Measurements from ENCODE around the gene TK1. TPM values are rescaled to one million over a fixed set of nuclear protein-coding genes. Genes with fewer than 3 reads are reported as not detected.
"Not testable (repeated sequence)": the region's sequence is repeated elsewhere in the genome, so short reads cannot be mapped to it uniquely, and the experiment has no call there.

TK1 gene, protein sequence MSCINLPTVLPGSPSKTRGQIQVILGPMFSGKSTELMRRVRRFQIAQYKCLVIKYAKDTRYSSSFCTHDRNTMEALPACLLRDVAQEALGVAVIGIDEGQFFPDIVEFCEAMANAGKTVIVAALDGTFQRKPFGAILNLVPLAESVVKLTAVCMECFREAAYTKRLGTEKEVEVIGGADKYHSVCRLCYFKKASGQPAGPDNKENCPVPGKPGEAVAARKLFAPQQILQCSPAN
- total RNA-seq, result 100 to 1,000 TPM; 144 to 150 TPM

DNA sequence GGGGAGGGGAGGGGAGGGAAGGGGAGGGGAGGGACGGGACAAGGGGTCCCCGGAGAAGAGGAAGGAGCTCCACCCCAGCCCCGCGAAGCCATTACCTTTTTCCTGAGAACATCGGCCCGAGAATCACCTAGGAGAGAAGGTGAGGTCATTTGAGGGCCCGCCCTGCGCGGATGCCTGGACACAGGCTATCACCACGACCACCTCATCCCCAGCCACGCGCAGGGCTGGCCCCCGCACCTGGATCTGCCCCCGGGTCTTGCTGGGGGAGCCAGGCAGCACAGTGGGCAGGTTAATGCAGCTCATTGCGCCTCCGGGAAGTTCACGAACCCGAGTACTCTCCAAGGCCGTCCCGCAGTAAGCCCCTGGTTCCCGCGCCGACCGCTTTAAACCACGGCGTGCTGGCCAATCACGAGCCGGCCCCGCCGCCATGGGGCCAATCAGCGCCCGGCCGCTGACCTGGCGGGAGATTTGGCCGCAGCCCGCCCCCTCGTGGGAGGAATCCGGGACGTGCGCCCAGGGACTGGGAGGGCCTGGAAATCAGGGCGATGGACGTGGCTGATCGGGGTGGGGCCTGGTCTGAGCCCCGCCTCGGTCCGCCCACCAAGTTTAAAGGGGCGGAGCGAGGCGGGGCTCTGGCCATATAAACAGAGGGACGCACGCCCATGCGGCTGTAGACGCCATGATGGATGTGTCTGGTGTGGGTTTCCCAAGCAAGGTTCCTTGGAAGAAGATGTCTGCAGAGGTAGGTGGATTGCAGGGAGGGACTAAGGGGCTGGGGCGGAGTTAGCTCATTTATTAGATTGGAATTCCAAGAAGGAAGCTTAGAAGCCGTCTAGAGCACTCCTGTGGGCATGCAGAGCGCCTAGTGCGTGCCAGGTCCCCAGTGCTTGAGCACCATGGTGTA is at the start of gene TK1, which contains the start of gene AFMID:
TK1 (minus strand) TSS at position 361 of the 904 bp plus-strand sequence; CDS start at position 303, 58 bp downstream.
AFMID (plus strand) TSS at position 671 of the 904 bp plus-strand sequence; CDS start at position 680, 9 bp downstream.
- peak within 1 kb of the TSS; percentile 81 for H3K27ac Mint-ChIP-seq
- peaks cover 39% of the 10 kb centered on the region for H3K36me3 Mint-ChIP-seq
- no peaks in the 10 kb centered on the region for H3K27me3 Mint-ChIP-seq
- peaks cover 13% of the 10 kb centered on the region for H3K4me1 Mint-ChIP-seq
- peak; percentile 98 for DNase-seq
- H3K9me3 Mint-ChIP-seq, result no peaks in the 10 kb centered on the region
- peak within 1 kb of the TSS; percentile 88 for H3K4me3 Mint-ChIP-seq

DNA sequence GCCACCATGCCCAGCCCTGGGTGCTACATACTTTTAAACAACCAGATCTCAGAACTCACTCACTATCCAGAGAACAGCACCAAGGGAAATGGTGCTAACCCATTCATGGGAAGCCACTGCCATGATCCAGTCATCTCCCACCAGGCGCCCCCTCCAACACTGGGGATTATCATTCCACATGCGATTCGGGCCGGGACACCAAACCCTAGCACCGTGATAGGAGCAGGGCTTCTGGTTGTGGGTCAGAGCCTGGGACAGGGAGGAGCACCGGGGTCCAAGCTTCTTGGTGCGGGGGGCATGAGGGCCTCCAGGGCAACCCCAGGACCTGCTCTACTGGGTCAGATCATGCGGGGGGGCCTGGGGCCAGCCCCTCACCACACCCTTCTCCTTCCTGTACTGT is 49.0 kb upstream of the TK1 start:
- Mint-ChIP-seq H3K27me3 (peaks cover 25% of the 10 kb centered on the region), H3K36me3 (no peaks in the 10 kb centered on the region), H3K27ac (no peak overlapping the region), H3K4me3 (no peak overlapping the region), H3K9me3 (no peaks in the 10 kb centered on the region), H3K4me1 (peaks cover 7% of the 10 kb centered on the region)
- no peak for DNase-seq

DNA sequence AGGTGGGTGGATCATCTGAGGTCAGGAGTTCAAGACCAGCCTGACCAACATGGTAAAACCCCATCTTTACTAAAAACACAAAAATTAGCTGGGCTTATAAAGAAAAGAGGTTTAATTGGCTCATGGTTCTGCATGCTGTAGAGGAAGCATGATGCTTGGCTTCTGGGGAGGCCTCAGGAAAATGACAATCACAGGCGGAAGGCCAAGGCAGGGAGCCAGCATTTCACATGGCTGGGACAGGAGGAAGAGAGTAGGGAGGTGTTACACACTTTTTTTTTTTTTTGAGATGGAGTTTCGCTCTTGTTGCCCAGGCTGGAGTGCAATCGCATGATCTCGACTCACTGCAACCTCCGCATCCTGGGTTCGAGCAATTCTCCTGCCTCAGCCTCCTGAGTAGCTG is 48.2 kb upstream of the TK1 start:
- not testable (repeated sequence) for H3K4me3 Mint-ChIP-seq, H3K4me1 Mint-ChIP-seq, H3K36me3 Mint-ChIP-seq, H3K27ac Mint-ChIP-seq, DNase-seq, H3K9me3 Mint-ChIP-seq
- H3K27me3 Mint-ChIP-seq, result peaks cover 34% of the 10 kb centered on the region

DNA sequence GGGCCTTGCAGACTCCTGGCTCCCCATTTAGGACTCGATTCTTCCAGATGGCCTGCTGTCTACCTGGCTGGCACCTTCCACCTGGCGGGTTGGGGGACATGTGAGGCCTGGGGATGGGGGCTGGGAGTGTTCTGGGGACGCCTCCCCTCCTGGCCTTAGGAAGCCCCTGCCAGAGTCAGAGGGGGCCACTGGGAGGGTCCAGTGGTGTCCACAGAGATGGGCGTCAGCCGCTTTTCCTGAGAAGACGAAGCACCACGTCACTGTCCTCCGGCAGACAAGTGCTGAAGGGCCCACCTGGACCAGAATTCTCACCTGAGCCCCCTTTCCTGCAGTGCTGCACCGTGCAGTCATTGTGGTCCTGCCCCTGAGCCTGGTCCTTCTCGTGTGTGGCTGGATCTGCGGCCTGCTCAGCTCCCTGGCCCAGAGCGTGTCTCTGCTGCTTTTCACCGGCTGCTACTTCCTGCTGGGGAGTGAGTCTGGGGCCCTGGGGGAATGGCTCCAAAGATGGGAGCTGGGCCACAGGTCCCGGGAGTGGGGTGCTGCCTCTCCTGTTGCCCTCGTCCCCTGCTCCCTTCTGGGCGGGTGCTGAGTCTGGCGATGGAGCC is 47.5 kb upstream of the TK1 start:
- H3K27me3 Mint-ChIP-seq, result peaks cover 38% of the 10 kb centered on the region
- H3K36me3 Mint-ChIP-seq, result no peaks in the 10 kb centered on the region
- DNase-seq, result no peak
- no peaks in the 10 kb centered on the region for H3K9me3 Mint-ChIP-seq
- peaks cover 7% of the 10 kb centered on the region for H3K4me1 Mint-ChIP-seq
- H3K27ac Mint-ChIP-seq, result no peak overlapping the region
- H3K4me3 Mint-ChIP-seq, result no peak overlapping the region

DNA sequence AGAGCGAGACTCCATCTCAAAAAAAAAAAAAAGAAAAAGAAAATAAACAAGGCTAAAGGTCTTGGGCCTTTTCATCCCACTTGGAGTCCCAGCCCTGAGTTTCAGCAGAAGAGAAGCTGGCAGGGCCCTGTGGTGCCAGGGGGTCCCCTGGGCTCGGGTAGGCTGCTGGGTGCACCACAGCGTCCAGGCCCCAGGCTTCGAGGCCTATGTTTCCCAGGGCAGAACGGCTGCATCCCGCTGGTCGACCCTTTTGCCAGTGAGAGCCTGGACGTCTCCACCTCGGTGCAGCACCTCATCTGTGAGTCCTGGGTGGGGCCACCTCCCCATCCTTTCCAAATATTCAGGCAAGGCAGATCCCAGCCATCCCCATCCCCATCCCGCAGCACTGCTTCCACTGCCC is 46.8 kb upstream of the TK1 start:
- Mint-ChIP-seq H3K9me3 (no peaks in the 10 kb centered on the region), H3K27ac (no peak overlapping the region), H3K4me1 (peaks cover 7% of the 10 kb centered on the region), H3K4me3 (no peak overlapping the region), H3K36me3 (no peaks in the 10 kb centered on the region), H3K27me3 (peaks cover 45% of the 10 kb centered on the region)
- no peak for DNase-seq

DNA sequence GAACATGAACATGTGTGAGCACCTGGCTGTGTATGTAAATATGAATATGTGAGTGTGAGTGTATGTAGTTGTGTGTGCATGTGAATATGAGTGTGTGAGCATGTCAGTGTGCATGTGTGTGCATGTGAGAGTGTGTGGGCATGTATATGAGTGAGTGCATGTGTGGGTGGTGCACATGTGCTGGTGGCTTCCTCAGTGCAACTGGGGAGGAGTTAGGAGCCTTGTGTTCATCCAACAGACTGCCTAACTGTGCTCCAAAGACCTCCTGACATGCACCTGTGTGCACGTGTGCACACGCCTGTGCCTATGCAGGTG is 46.0 kb upstream of the TK1 start:
- H3K27me3 Mint-ChIP-seq, result peaks cover 53% of the 10 kb centered on the region
- H3K9me3 Mint-ChIP-seq, result no peaks in the 10 kb centered on the region
- DNase-seq, result no peak
- H3K4me1 Mint-ChIP-seq, result peaks cover 7% of the 10 kb centered on the region
- H3K36me3 Mint-ChIP-seq, result no peaks in the 10 kb centered on the region
- no peak overlapping the region for H3K4me3 Mint-ChIP-seq
- no peak overlapping the region for H3K27ac Mint-ChIP-seq

DNA sequence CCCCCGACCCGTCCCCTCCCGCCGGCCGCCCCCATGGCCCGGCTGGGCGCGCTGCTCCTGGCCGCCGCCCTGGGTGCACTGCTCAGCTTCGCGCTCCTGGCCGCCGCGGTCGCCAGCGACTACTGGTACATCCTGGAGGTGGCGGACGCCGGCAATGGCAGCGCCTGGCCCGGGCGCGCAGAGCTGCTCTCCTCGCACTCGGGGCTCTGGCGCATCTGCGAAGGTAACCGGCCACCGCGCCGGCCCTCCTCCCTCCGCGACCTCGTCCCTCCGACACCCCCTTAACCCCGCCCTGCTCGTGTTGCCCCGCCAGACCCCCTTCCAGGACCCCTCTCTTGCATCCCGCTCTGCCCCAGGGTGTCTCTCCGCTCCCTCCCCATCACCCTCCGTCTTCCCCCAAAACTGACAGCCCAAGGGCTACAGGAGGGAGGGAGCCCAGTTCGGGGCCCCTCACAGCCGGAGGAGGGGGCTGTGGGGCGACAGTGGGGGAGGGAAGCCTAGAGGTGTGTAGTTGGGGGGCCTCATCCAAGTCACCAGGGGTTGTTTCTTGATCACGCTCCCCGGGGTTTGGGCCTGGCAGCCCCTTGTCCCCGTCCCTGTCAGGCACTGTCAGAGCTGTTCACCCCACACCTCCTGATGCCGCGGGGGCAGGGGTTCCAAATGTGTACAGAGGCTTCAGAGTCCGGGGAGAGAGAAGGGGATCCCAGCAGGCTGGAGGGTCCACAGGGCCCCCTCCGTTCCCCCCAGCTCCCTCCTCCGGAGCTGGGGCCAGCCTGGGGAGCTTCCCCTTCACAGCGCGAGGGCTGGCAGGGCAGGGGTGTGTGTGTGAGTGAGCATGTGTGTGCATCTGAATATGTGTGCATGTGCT is 45.4 kb upstream of the TK1 start:
- Mint-ChIP-seq H3K36me3 (no peaks in the 10 kb centered on the region), H3K4me3 (no peak overlapping the region), H3K4me1 (peaks cover 7% of the 10 kb centered on the region), H3K27me3 (peaks cover 57% of the 10 kb centered on the region), H3K27ac (no peak overlapping the region), H3K9me3 (no peaks in the 10 kb centered on the region)
- DNase-seq, result peak; percentile 46

DNA sequence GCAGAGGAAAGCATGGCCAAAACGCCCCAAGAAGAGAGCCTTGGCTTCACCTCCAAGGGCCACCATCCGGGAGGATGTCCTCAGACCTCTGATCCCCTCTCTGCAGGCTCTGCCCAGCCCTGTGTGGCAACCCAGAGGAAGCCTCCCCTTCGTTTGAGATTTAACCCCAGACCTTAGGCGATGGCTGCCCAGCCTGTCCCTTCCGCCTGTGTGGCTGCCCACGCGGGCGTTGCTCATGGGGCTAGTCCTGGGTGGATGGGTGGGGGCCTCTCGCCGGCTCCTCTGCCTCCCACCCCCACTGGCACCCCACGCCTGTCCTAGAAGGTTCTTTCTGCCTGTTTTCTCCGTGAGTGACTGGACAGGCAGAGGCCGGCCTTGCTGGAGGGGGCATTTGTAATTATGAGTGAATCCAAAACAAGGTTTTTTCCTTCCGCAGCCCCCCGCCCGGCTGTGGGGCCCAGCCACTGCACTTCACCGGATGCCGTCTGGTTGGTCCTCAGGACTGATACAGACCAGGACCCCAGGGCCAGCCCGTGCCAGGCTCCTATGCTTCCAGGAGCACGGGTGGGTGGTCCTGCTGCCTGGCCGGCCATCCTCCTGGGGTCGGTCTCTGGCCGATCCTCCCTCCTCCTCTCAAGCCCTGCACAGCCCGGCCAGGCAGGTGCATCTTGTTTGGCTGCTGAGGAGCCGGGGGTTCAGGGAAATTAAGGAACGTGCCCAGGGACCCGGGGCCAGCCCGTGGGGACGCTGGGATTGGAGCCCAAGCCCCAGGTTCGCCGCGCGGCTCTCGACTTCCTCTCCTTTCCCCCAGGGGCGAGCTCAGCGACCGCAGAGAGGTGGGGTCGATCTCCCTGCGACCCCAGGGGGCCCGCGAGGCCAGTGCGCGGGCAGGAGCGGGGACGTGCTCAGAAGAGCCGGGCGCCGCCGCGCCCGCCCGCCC is 44.4 kb upstream of the TK1 start, which contains the start of gene TMEM235:
TMEM235 (plus strand) TSS at position 636 of the 940 bp plus-strand sequence. CDS start 393 bp downstream, outside the sequence.
- Mint-ChIP-seq H3K27ac (no peak within 1 kb of the TSS), H3K4me1 (peaks cover 14% of the 10 kb centered on the region), H3K27me3 (peaks cover 61% of the 10 kb centered on the region), H3K4me3 (no peak within 1 kb of the TSS), H3K9me3 (no peaks in the 10 kb centered on the region), H3K36me3 (no peaks in the 10 kb centered on the region)
- DNase-seq, result no peak

DNA sequence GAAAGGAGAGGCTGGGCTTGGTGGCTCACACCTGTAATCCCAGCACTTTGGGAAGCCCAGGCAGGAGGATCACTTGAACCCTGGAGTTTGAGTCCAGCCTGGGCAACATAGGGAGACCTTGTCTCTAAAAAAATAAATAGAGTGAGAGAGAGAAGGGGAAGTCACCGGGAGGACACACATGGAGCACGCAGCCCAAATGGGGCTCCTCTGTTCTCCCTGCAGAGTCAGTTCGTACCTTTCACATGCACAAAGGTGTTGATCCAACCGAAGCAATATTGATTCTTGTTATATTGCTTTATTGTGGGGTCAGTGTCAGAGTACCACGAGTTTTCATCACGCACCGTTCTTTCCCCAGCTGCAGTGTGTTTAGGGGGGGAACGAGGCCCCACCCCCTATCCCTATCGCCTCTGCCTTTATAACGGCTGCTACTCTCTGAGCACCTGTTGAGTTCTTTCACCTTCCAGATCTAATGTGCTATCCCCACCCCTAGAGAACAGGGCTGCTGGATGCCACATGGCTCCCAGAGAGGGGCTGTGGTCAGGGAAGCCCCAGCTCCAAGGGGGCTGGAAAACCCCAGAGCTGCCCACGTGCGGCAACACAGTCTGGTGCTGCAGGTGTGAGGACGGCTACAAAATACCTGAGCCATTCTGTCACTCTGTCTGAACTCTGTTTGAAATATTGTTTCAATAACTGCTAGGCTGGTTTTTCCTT is 43.6 kb upstream of the TK1 start:
- Mint-ChIP-seq H3K4me1 (peaks cover 14% of the 10 kb centered on the region), H3K4me3 (no peak overlapping the region), H3K36me3 (no peaks in the 10 kb centered on the region), H3K27me3 (peaks cover 61% of the 10 kb centered on the region), H3K27ac (no peak overlapping the region), H3K9me3 (no peaks in the 10 kb centered on the region)
- DNase-seq, result no peak

DNA sequence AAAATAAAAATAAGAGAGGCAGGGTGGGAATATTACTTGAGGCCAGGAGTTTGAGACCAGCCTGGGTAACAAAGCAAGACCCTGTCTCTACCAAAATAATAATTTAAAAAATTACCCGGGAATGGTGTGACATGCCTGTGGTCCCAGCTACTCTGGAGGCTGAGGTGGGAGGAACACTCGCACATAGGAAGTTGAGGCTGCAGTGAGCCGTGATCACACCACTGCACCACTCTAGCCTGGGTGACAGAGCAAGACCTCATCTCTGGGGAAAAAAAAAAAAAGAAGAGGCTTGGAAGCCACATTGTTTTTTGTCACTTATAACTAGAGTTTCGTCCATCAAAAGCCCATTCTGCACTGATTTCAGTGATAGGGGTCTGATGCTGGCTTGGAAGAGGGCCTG is 41.3 kb upstream of the TK1 start:
- Mint-ChIP-seq H3K27ac (no peak overlapping the region), H3K4me1 (peaks cover 14% of the 10 kb centered on the region), H3K27me3 (peaks cover 57% of the 10 kb centered on the region), H3K9me3 (no peaks in the 10 kb centered on the region), H3K36me3 (peaks cover 9% of the 10 kb centered on the region), H3K4me3 (no peak overlapping the region)
- no peak for DNase-seq

DNA sequence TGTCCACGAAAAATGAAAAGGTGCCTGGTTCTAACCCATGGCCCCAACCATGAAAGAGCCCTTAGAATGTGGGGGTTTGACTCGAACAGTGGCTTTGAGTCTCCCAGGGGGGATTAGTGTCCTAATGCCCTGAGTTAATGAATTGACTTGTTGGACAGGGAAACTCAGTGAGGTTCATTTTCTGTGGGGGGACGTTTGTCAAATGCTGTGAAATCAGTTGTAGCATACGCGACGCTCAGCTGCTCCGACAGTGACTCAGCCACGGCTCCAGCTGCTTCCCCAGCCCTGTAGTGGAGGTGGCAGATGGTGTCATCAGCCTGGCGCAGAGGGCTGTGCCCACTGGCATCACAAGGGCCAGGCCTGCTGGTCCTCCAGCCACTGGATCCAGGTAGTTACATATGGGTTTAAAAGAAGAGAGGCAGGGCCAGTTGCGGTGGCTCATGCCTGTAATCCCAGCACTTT is 40.6 kb upstream of the TK1 start:
- Mint-ChIP-seq H3K4me1 (peaks cover 10% of the 10 kb centered on the region), H3K36me3 (peaks cover 11% of the 10 kb centered on the region), H3K27ac (no peak overlapping the region), H3K9me3 (no peaks in the 10 kb centered on the region), H3K27me3 (peaks cover 50% of the 10 kb centered on the region), H3K4me3 (no peak overlapping the region)
- no peak for DNase-seq

DNA sequence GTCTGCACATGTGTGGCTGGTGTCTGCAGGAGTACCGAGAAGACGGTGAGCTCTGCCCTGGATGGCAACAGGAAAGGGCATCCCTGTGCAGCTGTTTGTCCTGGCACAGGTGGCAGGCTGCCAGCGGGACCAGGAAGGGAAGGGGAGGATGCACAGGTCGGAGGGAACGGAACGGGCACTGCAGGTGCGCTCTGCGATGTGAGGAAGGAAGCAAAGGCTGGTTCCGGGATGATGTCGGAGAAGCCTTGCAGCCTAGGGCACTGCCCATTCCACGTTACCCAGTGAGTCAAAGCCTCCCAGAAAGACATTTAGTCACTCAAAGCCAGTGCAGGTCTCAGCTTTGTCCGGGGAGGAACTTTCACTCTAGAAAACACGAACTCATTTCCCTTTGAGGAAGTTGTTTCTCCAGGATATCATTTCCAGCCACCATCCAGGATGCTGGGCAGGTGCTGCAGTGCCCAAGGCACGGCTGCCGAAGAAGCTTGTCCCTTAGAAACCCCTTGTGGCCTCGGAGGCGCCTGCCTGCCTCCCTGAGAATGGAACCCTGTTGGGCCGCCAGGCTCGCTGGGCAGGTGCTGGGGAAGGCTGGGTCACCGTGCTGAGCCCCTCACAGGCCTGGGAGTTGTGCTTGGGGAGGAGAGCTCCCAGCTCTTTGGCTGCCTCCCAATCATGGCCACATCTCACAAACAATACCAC is 40.1 kb upstream of the TK1 start:
- Mint-ChIP-seq H3K9me3 (no peaks in the 10 kb centered on the region), H3K4me3 (no peak overlapping the region), H3K27me3 (peaks cover 44% of the 10 kb centered on the region), H3K4me1 (peaks cover 7% of the 10 kb centered on the region), H3K27ac (no peak overlapping the region), H3K36me3 (peaks cover 11% of the 10 kb centered on the region)
- DNase-seq, result no peak
